ENCODE data around the gene RAB7B. TPM values are rescaled to one million over a fixed set of nuclear protein-coding genes. Genes with fewer than 3 reads are reported as not detected.

The RAB7B gene
- total RNA-seq, 2 donors from 2014 or later: not detected

DNA sequence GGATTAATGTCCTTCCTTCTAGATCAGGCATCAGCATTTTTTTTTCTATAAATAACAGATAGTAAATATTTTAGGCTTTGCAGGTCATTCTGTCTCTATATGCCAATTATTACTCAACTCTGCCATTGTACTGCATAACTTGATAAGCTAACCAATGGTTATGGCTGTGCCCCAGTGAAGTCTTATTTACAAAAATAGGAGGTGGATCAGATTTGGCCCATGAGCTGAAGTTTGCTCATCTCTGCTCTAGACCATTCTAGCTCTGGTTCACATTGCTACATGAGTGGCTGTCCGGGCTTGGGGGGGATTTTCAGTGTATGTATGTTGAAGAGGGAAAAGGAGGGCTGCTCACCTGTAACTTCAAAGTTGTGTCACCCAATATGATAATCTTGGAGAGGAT, 10.1 kb downstream of the RAB7B start:
- H3K36me3 Mint-ChIP-seq (ENCODE audit: low read depth): no peaks in the 10 kb centered on the region
- H3K9me3 Mint-ChIP-seq: no peaks in the 10 kb centered on the region
- peaks cover 29% of the 10 kb centered on the region for H3K27me3 Mint-ChIP-seq
- H3K4me3 Mint-ChIP-seq: no peak overlapping the region
- no peak for ATAC-seq (replicated peaks)
- H3K27ac Mint-ChIP-seq: no peak overlapping the region
- H3K4me1 Mint-ChIP-seq: no peaks in the 10 kb centered on the region

DNA sequence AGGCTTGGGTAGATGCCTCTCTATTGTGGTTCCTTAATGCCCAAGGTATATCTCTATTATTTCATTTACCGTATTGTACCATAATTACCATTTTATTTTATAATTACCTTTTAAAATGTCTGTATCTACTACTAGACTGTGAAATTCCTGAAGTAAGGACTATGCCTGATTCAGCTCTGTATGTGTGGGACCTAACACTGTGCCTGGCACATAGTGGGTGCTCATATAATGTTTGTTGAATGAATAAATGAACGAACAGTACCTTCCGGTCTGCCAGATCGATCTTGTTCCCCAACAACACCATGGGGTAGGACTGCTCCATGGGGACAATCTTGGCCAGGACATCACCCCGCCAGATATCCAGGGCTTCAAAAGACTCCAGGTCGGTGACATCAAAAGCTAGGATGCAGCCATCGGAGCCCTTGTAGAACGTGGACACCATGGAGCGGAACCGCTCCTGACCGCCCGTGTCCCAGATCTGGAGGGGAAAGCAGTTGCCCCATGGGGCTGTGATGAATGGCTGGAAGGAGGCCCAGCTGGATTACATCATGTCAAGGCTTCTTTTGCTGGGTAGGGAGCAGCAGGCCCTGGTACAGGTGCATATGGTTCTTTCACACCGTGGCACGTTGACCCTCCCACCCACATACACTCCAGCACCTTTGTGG, 10.8 kb downstream of the RAB7B start:
- no peaks in the 10 kb centered on the region for H3K9me3 Mint-ChIP-seq
- H3K4me1 Mint-ChIP-seq: no peaks in the 10 kb centered on the region
- H3K27ac Mint-ChIP-seq: no peak overlapping the region
- H3K36me3 Mint-ChIP-seq (ENCODE audit: low read depth): no peaks in the 10 kb centered on the region
- no peak for ATAC-seq (replicated peaks)
- peaks cover 25% of the 10 kb centered on the region for H3K27me3 Mint-ChIP-seq
- H3K4me3 Mint-ChIP-seq: no peak overlapping the region

- no peak overlapping the region for H3K4me3 Mint-ChIP-seq
- no peaks in the 10 kb centered on the region for H3K36me3 Mint-ChIP-seq (ENCODE audit: low read depth)
- no peaks in the 10 kb centered on the region for H3K4me1 Mint-ChIP-seq
- no peaks in the 10 kb centered on the region for H3K9me3 Mint-ChIP-seq
- no peak overlapping the region for H3K27ac Mint-ChIP-seq
- ATAC-seq (replicated peaks): no peak
- H3K27me3 Mint-ChIP-seq: peaks cover 21% of the 10 kb centered on the region
These were observed 12.0 kb downstream of the RAB7B start for GRCh38 chr1:205991237-205991636.

DNA sequence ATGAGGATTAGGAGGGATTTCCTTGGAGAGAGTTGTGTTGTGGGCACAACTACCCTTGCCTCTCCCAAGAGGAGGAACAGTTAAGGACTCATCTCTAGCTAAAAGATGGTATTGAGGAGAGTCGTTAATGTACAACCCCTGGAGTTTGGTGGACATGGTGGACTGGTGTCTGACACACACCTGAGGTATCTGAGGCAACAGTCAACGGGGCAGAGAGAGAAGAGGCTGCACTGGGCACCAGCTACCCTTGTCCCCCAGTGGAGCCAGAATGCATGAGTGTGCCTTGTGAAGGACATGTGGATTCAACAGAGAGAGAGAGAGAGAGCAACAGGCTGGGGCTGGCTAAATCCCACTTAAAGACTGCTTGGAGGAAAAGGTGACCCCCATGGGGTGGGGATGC, 13.0 kb downstream of the RAB7B start:
- Mint-ChIP-seq H3K9me3 (no peaks in the 10 kb centered on the region), H3K27ac (no peak overlapping the region)

DNA sequence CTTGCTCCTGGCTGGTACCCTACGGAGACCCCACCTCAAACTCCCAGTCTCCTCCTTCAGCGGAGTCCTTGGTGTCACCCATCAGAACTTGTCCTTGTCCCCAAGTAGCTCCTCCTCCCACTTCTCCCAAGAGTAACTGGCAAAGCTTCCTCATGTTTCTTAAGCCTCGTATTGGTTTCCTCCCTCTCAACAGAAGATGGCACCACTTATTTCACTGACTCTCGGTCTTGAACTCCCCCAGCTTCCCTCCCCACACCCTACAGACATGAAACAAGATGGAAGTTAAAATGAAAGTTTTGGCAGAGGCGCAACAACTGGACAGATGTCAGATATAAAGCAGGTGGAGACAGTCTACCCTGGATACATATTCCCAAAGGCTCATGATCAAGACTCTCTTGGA, 13.4 kb downstream of the RAB7B start:
- peaks cover 21% of the 10 kb centered on the region for H3K27me3 Mint-ChIP-seq
- no peak for ATAC-seq (replicated peaks)
- H3K36me3 Mint-ChIP-seq (ENCODE audit: low read depth): no peaks in the 10 kb centered on the region
- H3K9me3 Mint-ChIP-seq: no peaks in the 10 kb centered on the region
- H3K4me1 Mint-ChIP-seq: no peaks in the 10 kb centered on the region
- no peak overlapping the region for H3K4me3 Mint-ChIP-seq
- H3K27ac Mint-ChIP-seq: peak overlapping the region; percentile 76

More for the DNA sequence above, 13.0 kb downstream of the RAB7B start:
- ATAC-seq (replicated peaks): no peak
- Mint-ChIP-seq H3K4me3 (no peak overlapping the region), H3K36me3 (ENCODE audit: low read depth) (no peaks in the 10 kb centered on the region), H3K27me3 (peaks cover 21% of the 10 kb centered on the region), H3K4me1 (no peaks in the 10 kb centered on the region)

- no peaks in the 10 kb centered on the region for H3K4me1 Mint-ChIP-seq
These were observed 14.6 kb downstream of the RAB7B start for GRCh38 chr1:205988585-205988995.

GRCh38 chr1:205986861-205987260, 16.3 kb downstream of the RAB7B start:
- H3K9me3 Mint-ChIP-seq: peaks cover 6% of the 10 kb centered on the region
- no peaks in the 10 kb centered on the region for H3K4me1 Mint-ChIP-seq
- no peak overlapping the region for H3K4me3 Mint-ChIP-seq
- peaks cover 21% of the 10 kb centered on the region for H3K27me3 Mint-ChIP-seq
- no peaks in the 10 kb centered on the region for H3K36me3 Mint-ChIP-seq (ENCODE audit: low read depth)
- ATAC-seq (replicated peaks): no peak
- H3K27ac Mint-ChIP-seq: no peak overlapping the region

More at GRCh38 chr1:205988585-205988995, 14.6 kb downstream of the RAB7B start:
- no peaks in the 10 kb centered on the region for H3K36me3 Mint-ChIP-seq (ENCODE audit: low read depth)
- ATAC-seq (replicated peaks): no peak
- H3K27ac Mint-ChIP-seq: no peak overlapping the region
- H3K27me3 Mint-ChIP-seq: peaks cover 21% of the 10 kb centered on the region
- no peak overlapping the region for H3K4me3 Mint-ChIP-seq
- no peaks in the 10 kb centered on the region for H3K9me3 Mint-ChIP-seq

DNA sequence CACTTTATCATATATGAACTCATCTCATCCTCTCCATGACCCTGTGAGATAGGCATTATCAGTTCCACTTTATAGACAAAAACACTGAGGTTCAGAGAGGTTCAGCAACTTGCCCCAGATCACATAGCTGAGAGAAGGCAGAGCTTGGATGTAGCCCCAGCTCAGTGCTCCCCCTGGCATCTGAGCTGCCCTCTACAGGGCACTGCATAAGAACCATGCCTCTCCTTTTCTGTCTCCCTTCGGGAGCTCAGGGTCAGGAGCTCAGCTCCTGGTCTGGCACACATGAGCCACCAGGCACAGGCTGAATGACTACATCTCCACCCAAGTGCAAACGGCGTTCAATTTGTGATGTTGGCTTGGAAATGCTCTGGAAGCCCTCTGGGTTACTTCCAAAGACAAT, 16.9 kb downstream of the RAB7B start:
- no peak for ATAC-seq (replicated peaks)
- Mint-ChIP-seq H3K9me3 (peaks cover 7% of the 10 kb centered on the region), H3K27me3 (peaks cover 18% of the 10 kb centered on the region), H3K36me3 (ENCODE audit: low read depth) (no peaks in the 10 kb centered on the region), H3K4me1 (no peaks in the 10 kb centered on the region), H3K27ac (no peak overlapping the region), H3K4me3 (no peak overlapping the region)

GRCh38 chr1:205985330-205986005, 17.7 kb downstream of the RAB7B start:
- ATAC-seq (replicated peaks): no peak
- Mint-ChIP-seq H3K9me3 (peaks cover 7% of the 10 kb centered on the region), H3K27ac (no peak overlapping the region), H3K4me1 (no peaks in the 10 kb centered on the region), H3K27me3 (peaks cover 14% of the 10 kb centered on the region), H3K4me3 (no peak overlapping the region), H3K36me3 (ENCODE audit: low read depth) (no peaks in the 10 kb centered on the region)

DNA sequence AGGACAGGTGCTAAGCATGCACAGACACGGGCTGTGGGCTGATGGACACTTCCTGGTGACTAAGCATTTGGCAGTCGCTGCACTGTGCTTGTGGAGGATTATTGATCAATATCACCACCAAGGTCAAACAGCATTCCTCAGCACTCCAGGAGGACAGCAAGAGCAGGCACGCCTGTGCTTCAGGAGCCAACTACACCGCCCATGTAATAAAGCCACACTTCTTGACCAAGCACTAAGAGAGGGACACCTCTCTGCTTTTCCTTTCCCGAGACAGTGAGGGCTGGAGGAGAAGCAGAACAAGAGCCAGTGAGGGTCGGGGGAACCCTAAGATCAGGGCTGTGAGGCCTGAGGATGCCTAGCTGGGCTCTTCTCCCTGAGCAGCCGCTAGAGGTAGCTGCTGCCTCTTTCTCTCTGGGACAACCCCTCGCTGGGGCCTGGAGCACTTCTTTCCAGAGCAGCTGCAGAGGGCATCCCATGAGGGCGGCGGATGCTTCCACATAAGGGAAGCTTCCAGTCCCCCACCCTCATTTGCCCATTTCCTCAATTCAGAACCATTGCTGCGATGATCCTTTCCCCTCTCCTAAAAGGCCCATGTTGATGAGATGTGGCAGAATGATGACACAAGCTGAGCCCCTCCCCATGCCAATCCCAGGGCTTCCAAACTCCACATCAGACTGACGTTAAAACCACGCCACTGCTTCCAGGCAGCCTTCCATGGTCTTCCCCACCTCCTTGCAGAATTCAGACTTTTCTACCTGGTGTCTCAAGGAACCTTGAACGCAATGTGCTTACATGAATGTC, 19.1 kb downstream of the RAB7B start:
- Mint-ChIP-seq H3K4me1 (no peaks in the 10 kb centered on the region), H3K36me3 (ENCODE audit: low read depth) (no peaks in the 10 kb centered on the region), H3K9me3 (peaks cover 7% of the 10 kb centered on the region), H3K27ac (peak overlapping the region; percentile 6), H3K27me3 (peaks cover 1% of the 10 kb centered on the region), H3K4me3 (no peak overlapping the region)
- peak; percentile 50 for ATAC-seq (replicated peaks)

DNA sequence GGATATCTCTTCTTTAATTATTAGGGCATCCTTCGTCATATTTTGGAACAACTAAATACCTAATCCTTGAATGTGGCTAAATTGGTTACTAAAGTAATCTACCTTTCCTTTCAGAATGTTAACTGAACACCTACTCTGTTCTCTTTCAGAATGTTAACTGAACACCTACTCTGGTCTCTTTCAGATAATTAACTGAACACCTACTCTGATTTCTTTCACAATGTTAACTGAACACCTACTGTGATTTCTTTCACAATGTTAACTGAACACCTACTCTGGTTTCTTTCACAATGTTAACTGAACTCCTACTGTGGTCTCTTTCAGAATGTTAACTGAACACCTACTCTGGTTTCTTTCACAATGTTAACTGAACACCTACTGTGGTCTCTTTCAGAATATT, 21.9 kb downstream of the RAB7B start:
- no peaks in the 10 kb centered on the region for H3K36me3 Mint-ChIP-seq (ENCODE audit: low read depth)
- no peaks in the 10 kb centered on the region for H3K4me1 Mint-ChIP-seq
- no peak overlapping the region for H3K4me3 Mint-ChIP-seq
- no peaks in the 10 kb centered on the region for H3K27me3 Mint-ChIP-seq
- no peak overlapping the region for H3K27ac Mint-ChIP-seq
- no peak for ATAC-seq (replicated peaks)
- peaks cover 7% of the 10 kb centered on the region for H3K9me3 Mint-ChIP-seq

DNA sequence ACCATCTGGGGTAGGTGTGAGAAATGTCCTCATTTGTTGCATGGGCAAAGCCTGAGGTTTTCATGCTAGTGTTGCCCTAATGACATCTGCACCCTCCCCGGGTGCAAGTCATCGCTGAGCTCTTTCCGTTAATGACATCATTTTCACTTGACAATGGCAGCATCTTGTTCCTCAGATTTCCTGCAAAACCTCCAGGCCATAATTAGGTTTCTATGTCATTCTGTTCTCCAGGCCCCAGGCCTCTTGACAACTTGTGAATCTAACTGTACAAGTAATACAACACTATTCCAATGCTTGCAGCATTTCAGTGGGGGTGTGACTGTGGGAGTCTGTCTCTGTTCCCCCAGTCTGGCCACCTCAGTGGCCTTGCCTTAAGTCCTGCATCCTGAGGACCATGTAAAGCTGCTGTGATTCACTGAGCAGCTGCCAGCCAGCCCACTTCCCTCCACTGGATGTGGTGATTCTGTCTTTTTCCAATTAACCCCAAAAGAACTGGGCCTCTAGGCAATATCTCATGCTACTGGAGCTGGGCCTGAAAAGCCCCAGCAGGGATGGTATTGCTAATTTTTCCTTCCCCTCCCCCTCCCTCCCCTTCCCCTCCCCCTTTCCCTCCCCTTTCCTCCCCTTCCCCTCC, 22.8 kb downstream of the RAB7B start:
- H3K27me3 Mint-ChIP-seq: no peaks in the 10 kb centered on the region
- no peak for ATAC-seq (replicated peaks)
- no peaks in the 10 kb centered on the region for H3K36me3 Mint-ChIP-seq (ENCODE audit: low read depth)
- H3K4me3 Mint-ChIP-seq: no peak overlapping the region
- H3K9me3 Mint-ChIP-seq: peaks cover 7% of the 10 kb centered on the region
- no peaks in the 10 kb centered on the region for H3K4me1 Mint-ChIP-seq
- H3K27ac Mint-ChIP-seq: no peak overlapping the region

GRCh38 chr1:205979301-205979700, 23.9 kb downstream of the RAB7B start:
- H3K36me3 Mint-ChIP-seq (ENCODE audit: low read depth): no peaks in the 10 kb centered on the region
- peaks cover 7% of the 10 kb centered on the region for H3K9me3 Mint-ChIP-seq
- no peak overlapping the region for H3K27ac Mint-ChIP-seq
- no peak for ATAC-seq (replicated peaks)
- no peaks in the 10 kb centered on the region for H3K4me1 Mint-ChIP-seq
- no peaks in the 10 kb centered on the region for H3K27me3 Mint-ChIP-seq
- H3K4me3 Mint-ChIP-seq: no peak overlapping the region

DNA sequence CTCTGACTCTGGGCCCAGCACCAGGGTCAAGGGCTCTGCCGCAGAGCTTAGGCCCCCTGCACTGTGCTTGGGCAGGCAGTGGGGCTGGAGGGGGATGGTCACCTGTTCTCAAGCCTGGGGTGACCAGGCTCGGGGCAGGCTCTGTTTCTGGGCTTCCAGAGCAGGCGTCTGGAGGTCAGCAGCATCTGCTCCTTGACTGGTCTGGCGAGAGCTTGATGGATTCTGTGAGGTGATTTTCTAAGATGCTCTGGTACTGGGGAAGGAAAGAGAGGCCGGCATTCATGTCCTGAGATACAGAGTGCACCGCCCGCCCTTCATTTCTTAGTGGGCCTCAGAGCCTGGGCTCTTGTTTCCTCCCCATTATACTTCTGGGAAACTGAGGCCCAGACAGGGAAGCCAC, 24.5 kb downstream of the RAB7B start:
- Mint-ChIP-seq H3K9me3 (peaks cover 7% of the 10 kb centered on the region), H3K4me1 (peaks cover 2% of the 10 kb centered on the region), H3K36me3 (ENCODE audit: low read depth) (no peaks in the 10 kb centered on the region), H3K27me3 (no peaks in the 10 kb centered on the region), H3K4me3 (no peak overlapping the region), H3K27ac (no peak overlapping the region)
- no peak for ATAC-seq (replicated peaks)

Data from activated T-helper 17 cell treated with anti-CD3 and anti-CD28 coated beads, Interleukin-2, amount 50 U/mL, for 72 hours (primary cell).